Cardiac fibroblast (primary cell): ENCODE results near the gene KCNQ1.

ENCODE experiments used
- DNase-seq, 2 donors: peaks; one replicate each; pipeline versions ENCODE4 v3.0.0 to v3.0.0-alpha.2; 2010; ENCODE audit warnings: low read depth in 2 of 2
- H3K4me3 ChIP-seq, 2 donors: replicated peaks in 1 of 2; 1 replicate in 1 of 2; 2 replicates in 1 of 2; pipeline ENCODE4 v1.5.1; 2011; ENCODE audit warnings: low read depth in 2 of 2, low read length in 2 of 2, mild to moderate bottlenecking in 2 of 2, moderate library complexity in 1 of 2
- CTCF ChIP-seq: IDR thresholded peaks from one replicate; pipeline ENCODE4 v1.5.1; 2011; ENCODE audit warnings: low read depth, mild to moderate bottlenecking, low read length, inconsistent platforms

Gene KCNQ1

GRCh38 chr11:2528301-2529050 is 83.7 kb downstream of the KCNQ1 start:
- no peak for DNase-seq
- no peak overlapping the region for H3K4me3 ChIP-seq
- no peak for TF ChIP-seq CTCF

- H3K4me3 ChIP-seq: no peak overlapping the region
- no peak for DNase-seq
- no peak for TF ChIP-seq CTCF
These were observed 84.4 kb downstream of the KCNQ1 start for GRCh38 chr11:2529173-2529572.

- no peak for TF ChIP-seq CTCF
- no peak overlapping the region for H3K4me3 ChIP-seq
- DNase-seq: no peak
These were observed 84.8 kb downstream of the KCNQ1 start for GRCh38 chr11:2529636-2530035.

GRCh38 chr11:2530131-2530854 is 85.5 kb downstream of the KCNQ1 start:
- TF ChIP-seq CTCF: no peak
- H3K4me3 ChIP-seq: no peak overlapping the region
- no peak for DNase-seq

GRCh38 chr11:2530855-2531200 is 86.0 kb downstream of the KCNQ1 start:
- DNase-seq: no peak
- H3K4me3 ChIP-seq: no peak overlapping the region
- TF ChIP-seq CTCF: no peak

- peak; percentile 56 to 68 for DNase-seq
- H3K4me3 ChIP-seq: no peak overlapping the region
- TF ChIP-seq CTCF: peak; percentile 92
These were observed 86.6 kb downstream of the KCNQ1 start for GRCh38 chr11:2531277-2531986.
